ENCODE data around the gene CLDN24.

CLDN24 gene

DNA sequence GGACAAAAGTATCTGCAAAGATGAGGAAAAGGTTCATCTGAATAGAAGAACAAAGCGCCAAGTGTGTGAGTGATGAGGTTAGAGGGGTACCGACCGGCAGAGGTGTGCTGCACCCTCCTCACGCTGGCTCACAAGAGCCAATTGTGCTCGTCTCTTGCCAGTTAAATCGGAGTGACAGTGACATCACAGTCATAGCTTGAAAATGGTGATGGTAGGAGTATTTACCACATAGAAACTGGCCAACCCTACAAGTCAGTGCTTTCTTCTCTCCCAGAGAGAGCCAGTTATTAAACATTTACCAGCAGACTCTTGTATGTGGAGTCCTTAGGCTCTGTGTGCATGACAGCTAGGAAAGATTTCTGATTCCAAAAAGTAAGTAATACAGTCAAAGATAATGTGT lies 34.5 kb downstream of the CLDN24 start:
- no peak overlapping the region for H3K4me3 ChIP-seq (ENCODE audit: insufficient read depth, low read length, poor library complexity, severe bottlenecking)
- no peak overlapping the region for H3K9ac ChIP-seq (ENCODE audit: low read length)
- H3F3A ChIP-seq (ENCODE audit: insufficient read depth), result no peaks in the 10 kb centered on the region
- no peaks in the 10 kb centered on the region for H3K36me3 ChIP-seq (ENCODE audit: low read length)
- no peak overlapping the region for H2AFZ ChIP-seq (ENCODE audit: low read depth, low read length, severe bottlenecking)
- no peak for TF ChIP-seq EZH2phosphoT487 (conservative IDR thresholded peaks at IDR 0.05; ENCODE audit: low read length)
- TF ChIP-seq, protein P1, sequence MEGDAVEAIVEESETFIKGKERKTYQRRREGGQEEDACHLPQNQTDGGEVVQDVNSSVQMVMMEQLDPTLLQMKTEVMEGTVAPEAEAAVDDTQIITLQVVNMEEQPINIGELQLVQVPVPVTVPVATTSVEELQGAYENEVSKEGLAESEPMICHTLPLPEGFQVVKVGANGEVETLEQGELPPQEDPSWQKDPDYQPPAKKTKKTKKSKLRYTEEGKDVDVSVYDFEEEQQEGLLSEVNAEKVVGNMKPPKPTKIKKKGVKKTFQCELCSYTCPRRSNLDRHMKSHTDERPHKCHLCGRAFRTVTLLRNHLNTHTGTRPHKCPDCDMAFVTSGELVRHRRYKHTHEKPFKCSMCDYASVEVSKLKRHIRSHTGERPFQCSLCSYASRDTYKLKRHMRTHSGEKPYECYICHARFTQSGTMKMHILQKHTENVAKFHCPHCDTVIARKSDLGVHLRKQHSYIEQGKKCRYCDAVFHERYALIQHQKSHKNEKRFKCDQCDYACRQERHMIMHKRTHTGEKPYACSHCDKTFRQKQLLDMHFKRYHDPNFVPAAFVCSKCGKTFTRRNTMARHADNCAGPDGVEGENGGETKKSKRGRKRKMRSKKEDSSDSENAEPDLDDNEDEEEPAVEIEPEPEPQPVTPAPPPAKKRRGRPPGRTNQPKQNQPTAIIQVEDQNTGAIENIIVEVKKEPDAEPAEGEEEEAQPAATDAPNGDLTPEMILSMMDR (IDR thresholded peaks at IDR 0.05; ENCODE audit: insufficient read depth, low read length, poor library complexity, severe bottlenecking), result no peak
- H3K4me2 ChIP-seq (ENCODE audit: low read depth, low read length, poor library complexity, severe bottlenecking), result no peak overlapping the region
- no peaks in the 10 kb centered on the region for H3K9me2 ChIP-seq (replicated peaks; ENCODE audit: insufficient read depth, low read length)
- H3K9me3 ChIP-seq (ENCODE audit: insufficient read depth, low read length), result no peaks in the 10 kb centered on the region
- H3K27me3 ChIP-seq (ENCODE audit: low read length), result no peaks in the 10 kb centered on the region
- H3K27ac ChIP-seq (ENCODE audit: low read depth, low read length), result no peak overlapping the region
- H3K79me2 ChIP-seq (ENCODE audit: insufficient read depth, low read length), result no peaks in the 10 kb centered on the region
- no peaks in the 10 kb centered on the region for H4K20me1 ChIP-seq (ENCODE audit: low read depth, low read length)

DNA sequence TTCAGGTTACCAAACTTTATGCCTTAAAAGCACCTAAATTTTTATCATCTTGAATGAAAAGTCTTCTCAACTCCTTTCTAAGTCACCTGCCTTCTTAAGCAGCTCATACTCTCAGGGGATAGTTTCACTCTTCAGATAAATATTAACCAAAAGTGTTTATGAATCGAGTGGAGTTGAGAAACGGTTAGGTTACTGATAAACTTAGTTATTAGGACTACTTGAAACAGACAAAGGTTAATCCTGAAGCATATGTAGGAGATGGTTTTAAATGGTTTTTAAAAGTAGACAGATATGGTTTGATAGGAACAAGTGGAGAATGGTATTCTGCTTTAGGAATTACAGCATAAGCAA lies 34.9 kb downstream of the CLDN24 start:
- no peak overlapping the region for H3K4me2 ChIP-seq (ENCODE audit: low read depth, low read length, poor library complexity, severe bottlenecking)
- H3K4me3 ChIP-seq (ENCODE audit: insufficient read depth, low read length, poor library complexity, severe bottlenecking), result no peak overlapping the region
- H3K9me2 ChIP-seq (replicated peaks; ENCODE audit: insufficient read depth, low read length), result no peaks in the 10 kb centered on the region
- no peaks in the 10 kb centered on the region for H3K27me3 ChIP-seq (ENCODE audit: low read length)
- no peaks in the 10 kb centered on the region for H4K20me1 ChIP-seq (ENCODE audit: low read depth, low read length)
- H3K27ac ChIP-seq (ENCODE audit: low read depth, low read length), result no peak overlapping the region
- no peak overlapping the region for H2AFZ ChIP-seq (ENCODE audit: low read depth, low read length, severe bottlenecking)
- no peaks in the 10 kb centered on the region for H3F3A ChIP-seq (ENCODE audit: insufficient read depth)
- H3K79me2 ChIP-seq (ENCODE audit: insufficient read depth, low read length), result no peaks in the 10 kb centered on the region
- H3K9me3 ChIP-seq (ENCODE audit: insufficient read depth, low read length), result no peaks in the 10 kb centered on the region
- TF ChIP-seq, protein P1 (IDR thresholded peaks at IDR 0.05; ENCODE audit: insufficient read depth, low read length, poor library complexity, severe bottlenecking), result no peak
- H3K36me3 ChIP-seq (ENCODE audit: low read length), result no peaks in the 10 kb centered on the region
- H3K9ac ChIP-seq (ENCODE audit: low read length), result no peak overlapping the region

DNA sequence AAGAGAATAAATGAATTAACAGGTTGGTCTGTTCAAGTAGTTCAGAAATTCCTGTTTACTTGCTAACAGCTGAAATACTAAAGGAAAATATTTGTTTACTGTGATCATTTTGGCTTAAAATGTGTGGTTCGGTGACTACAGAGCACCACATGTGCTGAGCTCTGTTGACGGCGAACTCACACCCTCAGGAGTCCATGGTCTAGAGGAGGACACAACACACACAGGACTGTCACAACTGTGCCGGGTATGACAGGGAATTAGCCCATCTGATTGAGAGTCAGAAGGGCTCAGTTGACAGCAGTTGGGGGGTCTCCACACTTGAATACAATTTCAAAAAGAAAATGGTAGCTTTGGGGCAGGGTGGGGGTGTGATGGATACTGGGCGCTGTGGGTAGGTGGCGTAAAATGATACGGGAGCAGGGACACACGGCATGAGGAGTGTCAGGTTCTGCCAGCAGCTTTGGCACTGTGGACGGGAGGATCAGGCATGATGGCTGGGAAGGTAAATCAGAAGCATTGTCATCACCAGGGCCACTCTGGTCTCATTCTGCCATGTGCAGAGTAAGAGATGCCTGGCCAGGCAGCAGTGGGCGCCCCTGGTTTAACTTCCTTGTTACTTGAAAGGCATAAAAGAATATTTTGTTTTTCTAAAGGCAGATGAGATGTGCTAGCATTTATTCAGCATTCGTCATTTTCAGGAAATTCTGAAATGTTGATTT lies 35.5 kb downstream of the CLDN24 start:
- H3K27me3 ChIP-seq (ENCODE audit: low read length), result no peaks in the 10 kb centered on the region
- H3K4me3 ChIP-seq (ENCODE audit: insufficient read depth, low read length, poor library complexity, severe bottlenecking), result no peak overlapping the region
- no peak for TF ChIP-seq EZH2phosphoT487 (conservative IDR thresholded peaks at IDR 0.05; ENCODE audit: low read length)
- TF ChIP-seq, protein P1 (IDR thresholded peaks at IDR 0.05; ENCODE audit: insufficient read depth, low read length, poor library complexity, severe bottlenecking), result no peak
- H2AFZ ChIP-seq (ENCODE audit: low read depth, low read length, severe bottlenecking), result no peak overlapping the region
- H3K79me2 ChIP-seq (ENCODE audit: insufficient read depth, low read length), result no peaks in the 10 kb centered on the region
- H3K27ac ChIP-seq (ENCODE audit: low read depth, low read length), result no peak overlapping the region
- H4K20me1 ChIP-seq (ENCODE audit: low read depth, low read length), result no peaks in the 10 kb centered on the region
- no peaks in the 10 kb centered on the region for H3K36me3 ChIP-seq (ENCODE audit: low read length)
- H3F3A ChIP-seq (ENCODE audit: insufficient read depth), result no peaks in the 10 kb centered on the region
- no peaks in the 10 kb centered on the region for H3K9me3 ChIP-seq (ENCODE audit: insufficient read depth, low read length)
- no peak overlapping the region for H3K4me2 ChIP-seq (ENCODE audit: low read depth, low read length, poor library complexity, severe bottlenecking)
- no peaks in the 10 kb centered on the region for H3K9me2 ChIP-seq (replicated peaks; ENCODE audit: insufficient read depth, low read length)
- no peak overlapping the region for H3K9ac ChIP-seq (ENCODE audit: low read length)

All from SU-DHL-6 (cell line).